ENCODE data around the gene SAV1.

Gene SAV1

GRCh38 chr14:50610465-50610864 lies 57.6 kb downstream of the SAV1 start:
- in situ Hi-C loops (cut with MboI; ENCODE audit: low sequenced_read_pairs), result no loop called here

- in situ Hi-C loops (cut with MboI; ENCODE audit: low sequenced_read_pairs), result no loop called here
These were observed 59.7 kb downstream of the SAV1 start for GRCh38 chr14:50608302-50608851.

- in situ Hi-C loops (cut with MboI; ENCODE audit: low sequenced_read_pairs), result no loop called here
These were observed 60.3 kb downstream of the SAV1 start for GRCh38 chr14:50607761-50608160.

- in situ Hi-C loops (cut with MboI; ENCODE audit: low sequenced_read_pairs), result no loop called here
These were observed 60.9 kb downstream of the SAV1 start for GRCh38 chr14:50607181-50607580.

GRCh38 chr14:50606468-50606867 lies 61.6 kb downstream of the SAV1 start:
- in situ Hi-C loops (cut with MboI; ENCODE audit: low sequenced_read_pairs), result no loop called here

- in situ Hi-C loops (cut with MboI; ENCODE audit: low sequenced_read_pairs), result no loop called here
These were observed 62.3 kb downstream of the SAV1 start for GRCh38 chr14:50605766-50606165.

- in situ Hi-C loops (cut with MboI; ENCODE audit: low sequenced_read_pairs), result no loop called here
These were observed 64.5 kb downstream of the SAV1 start for GRCh38 chr14:50603565-50603964.

GRCh38 chr14:50602035-50602434 lies 66.1 kb downstream of the SAV1 start:
- in situ Hi-C loops (cut with MboI; ENCODE audit: low sequenced_read_pairs), result no loop called here

- in situ Hi-C loops (cut with MboI; ENCODE audit: low sequenced_read_pairs), result no loop called here
These were observed 66.7 kb downstream of the SAV1 start for GRCh38 chr14:50601394-50601793.

GRCh38 chr14:50600849-50601248 lies 67.3 kb downstream of the SAV1 start:
- in situ Hi-C loops (cut with MboI; ENCODE audit: low sequenced_read_pairs), result no loop called here

- in situ Hi-C loops (cut with MboI; ENCODE audit: low sequenced_read_pairs), result no loop called here
These were observed 68.2 kb downstream of the SAV1 start for GRCh38 chr14:50599700-50600444.

- in situ Hi-C loops (cut with MboI; ENCODE audit: low sequenced_read_pairs), result no loop called here
These were observed 69.3 kb downstream of the SAV1 start for GRCh38 chr14:50598765-50599164.

- in situ Hi-C loops (cut with MboI; ENCODE audit: low sequenced_read_pairs), result no loop called here
These were observed 73.4 kb downstream of the SAV1 start for GRCh38 chr14:50594577-50595316.

GRCh38 chr14:50590464-50590863 lies 77.6 kb downstream of the SAV1 start:
- in situ Hi-C loops (cut with MboI; ENCODE audit: low sequenced_read_pairs), result no loop called here
